H1 (cell line): Measurements from ENCODE around the gene SMIM33. TPM values are rescaled to one million over a fixed set of nuclear protein-coding genes. Genes with fewer than 3 reads are reported as not detected.

Source experiments
- CTCF ChIA-PET: fragments of 300-600 bp; sonication (Branson Sonifier 250); formaldehyde crosslinking; loops from one replicate; lab custom pipeline; 2021; ENCODE audit not compliant: partially characterized antibody; lab: Charles Lee
- POLR2A ChIA-PET: fragments of 300-600 bp; sonication (Branson Sonifier 250); formaldehyde crosslinking; loops from one replicate; lab custom pipeline; 2021; ENCODE audit warnings: inconsistent platforms; ENCODE audit not compliant: partially characterized antibody; lab: Charles Lee
- DNase-seq, 2 experiments: peaks; one replicate each; pipeline versions ENCODE4 v3.0.0 to v3.0.0-alpha.2; 2010 to 2022; ENCODE audit warnings: low spot score in 2 of 2, low read depth in 1 of 2, mixed read lengths in 1 of 2
- FAIRE-seq: peaks from 2 replicates; lab custom pipeline; 2011; peaks lifted over from hg19 to GRCh38; lab: Jason Lieb, UNC
- H2AFZ ChIP-seq: 2 replicates; pipeline ENCODE4 v1.8.1; 2012; ENCODE audit warnings: low read length, inconsistent platforms
- H2AK5ac ChIP-seq: 2 replicates; pipeline ENCODE4 v1.6.1; 2013; ENCODE audit warnings: low read depth, low read length
- H2BK120ac ChIP-seq: replicated peaks from 2 replicates; pipeline ENCODE3; 2013; ENCODE audit warnings: low read depth, low read length, inconsistent platforms
- H2BK12ac ChIP-seq: 2 replicates; pipeline ENCODE4 v1.6.1; 2013; ENCODE audit warnings: low read depth, low read length
- H2BK15ac ChIP-seq: 2 replicates; pipeline ENCODE4 v1.6.1; 2013; ENCODE audit warnings: low read length
- H2BK20ac ChIP-seq: 2 replicates; pipeline ENCODE4 v1.6.1; 2013; ENCODE audit warnings: low read length
- H2BK5ac ChIP-seq: 2 replicates; pipeline ENCODE4 v1.6.1; 2013; ENCODE audit warnings: low read depth, low read length
- H3K14ac ChIP-seq: 2 replicates; pipeline ENCODE4 v1.6.1; 2013; ENCODE audit warnings: inconsistent platforms; ENCODE audit not compliant: insufficient read length
- H3K18ac ChIP-seq: 2 replicates; pipeline ENCODE4 v1.6.1; 2013; ENCODE audit warnings: low read length; ENCODE audit errors: extremely low read depth
- H3K23ac ChIP-seq: 2 replicates; pipeline ENCODE4 v1.6.1; 2013; ENCODE audit warnings: inconsistent platforms; ENCODE audit not compliant: insufficient read length
- H3K23me2 ChIP-seq: 2 replicates; pipeline ENCODE4 v1.6.1; 2013; ENCODE audit warnings: low read depth, low read length
- H3K27ac ChIP-seq: 2 replicates; pipeline ENCODE4 v1.6.1; 2011; ENCODE audit warnings: low read depth, low read length, inconsistent platforms
- H3K27me3 ChIP-seq, 4 experiments: replicated peaks in 1 of 4; 1 replicate in 1 of 4; 2 replicates in 3 of 4; pipeline versions ENCODE4 v1.6.1 to v1.8.1; 2011 to 2013; ENCODE audit warnings: low read length in 3 of 4, mild to moderate bottlenecking in 3 of 4, inconsistent platforms in 2 of 4, mixed read lengths in 2 of 4, moderate library complexity in 1 of 4; ENCODE audit not compliant: control insufficient read depth in 3 of 4, insufficient read depth in 3 of 4; ENCODE audit errors: extremely low read depth in 1 of 4
- H3K36me3 ChIP-seq, 4 experiments: 2 replicates each; pipeline versions ENCODE4 v1.6.1 to v1.8.1; 2011 to 2013; ENCODE audit warnings: mild to moderate bottlenecking in 4 of 4, low read length in 3 of 4, moderate library complexity in 2 of 4, control low read depth in 1 of 4, inconsistent platforms in 1 of 4; ENCODE audit not compliant: insufficient read depth in 4 of 4, control insufficient read depth in 2 of 4
- H3K4ac ChIP-seq: replicated peaks from 2 replicates; pipeline ENCODE3; 2013; ENCODE audit warnings: low read length, low read depth, mixed read lengths, inconsistent platforms; ENCODE audit not compliant: insufficient read length
- H3K4me1 ChIP-seq, 4 experiments: replicated peaks in 1 of 4; 1 replicate in 1 of 4; 2 replicates in 3 of 4; pipeline versions ENCODE4 v1.6.1 to v1.8.1; 2011 to 2013; ENCODE audit warnings: low read length in 3 of 4, inconsistent platforms in 2 of 4, mixed read lengths in 1 of 4; ENCODE audit not compliant: insufficient read depth in 4 of 4, control insufficient read depth in 3 of 4
- H3K4me2 ChIP-seq, 2 experiments: 2 replicates each; pipeline versions ENCODE4 v1.6.1 to v1.8.1; 2011 to 2013; ENCODE audit warnings: low read depth in 2 of 2, low read length in 2 of 2, control low read depth in 1 of 2, inconsistent platforms in 1 of 2, mild to moderate bottlenecking in 1 of 2; ENCODE audit not compliant: insufficient read depth in 1 of 2
- H3K4me3 ChIP-seq, 4 experiments: fragments of 200-600, 300-600 bp in 1 of 4; sonication (generic), shearing (Covaris generic), sonication (Bioruptor Twin) in 1 of 4; 2 replicates each; pipeline versions ENCODE4 v1.5.1 to v1.8.1; 2011 to 2016; ENCODE audit warnings: low read length in 4 of 4, low read depth in 3 of 4, control low read depth in 2 of 4, inconsistent platforms in 2 of 4, mild to moderate bottlenecking in 2 of 4, mixed read lengths in 1 of 4, moderate library complexity in 1 of 4; ENCODE audit not compliant: insufficient read depth in 2 of 4; ENCODE audit errors: extremely low read depth in 1 of 4
- H3K56ac ChIP-seq: replicated peaks from 2 replicates; pipeline ENCODE3; 2013; ENCODE audit warnings: low read depth, mild to moderate bottlenecking, mixed read lengths, low read length, inconsistent platforms; ENCODE audit not compliant: insufficient read length
- H3K79me1 ChIP-seq: 2 replicates; pipeline ENCODE4 v1.6.1; 2013; ENCODE audit warnings: low read depth, low read length, control low read depth
- H3K79me2 ChIP-seq, 2 experiments: 2 replicates each; pipeline versions ENCODE4 v1.6.1 to v1.8.1; 2012 to 2013; ENCODE audit warnings: low read length in 2 of 2, mild to moderate bottlenecking in 2 of 2, inconsistent platforms in 1 of 2; ENCODE audit not compliant: insufficient read depth in 2 of 2, control insufficient read depth in 1 of 2
- H3K9ac ChIP-seq, 4 experiments: replicated peaks in 1 of 4; 1 replicate in 1 of 4; 2 replicates in 3 of 4; pipeline versions ENCODE4 v1.6.1 to v1.8.1; 2011 to 2013; ENCODE audit warnings: low read depth in 3 of 4, low read length in 3 of 4, control low read depth in 2 of 4, mild to moderate bottlenecking in 2 of 4, moderate library complexity in 2 of 4, inconsistent platforms in 1 of 4; ENCODE audit errors: extremely low read depth in 1 of 4
- H3K9me3 ChIP-seq, 2 experiments: 2 replicates each; pipeline versions ENCODE4 v1.6.1 to v1.8.1; 2012 to 2013; ENCODE audit warnings: mild to moderate bottlenecking in 2 of 2, moderate library complexity in 2 of 2, control low read depth in 1 of 2, inconsistent platforms in 1 of 2, low read depth in 1 of 2, low read length in 1 of 2, mixed read lengths in 1 of 2; ENCODE audit not compliant: insufficient read depth in 2 of 2
- H4K20me1 ChIP-seq, 2 experiments: replicated peaks in 1 of 2; 2 replicates each; pipeline versions ENCODE3 to v1.8.1; 2011 to 2013; ENCODE audit warnings: inconsistent platforms in 2 of 2, low read length in 2 of 2, mild to moderate bottlenecking in 1 of 2; ENCODE audit not compliant: insufficient read depth in 2 of 2, control insufficient read depth in 1 of 2
- H4K5ac ChIP-seq: 2 replicates; pipeline ENCODE4 v1.6.1; 2013; ENCODE audit warnings: low read length, low read depth, mixed read lengths, inconsistent platforms; ENCODE audit not compliant: insufficient read length
- H4K8ac ChIP-seq: 2 replicates; pipeline ENCODE4 v1.8.0; 2013; ENCODE audit warnings: mild to moderate bottlenecking, moderate library complexity, low read length, inconsistent platforms; ENCODE audit not compliant: insufficient read depth; ENCODE audit errors: extremely low read depth
- H4K91ac ChIP-seq: replicated peaks from 2 replicates; pipeline ENCODE3; 2013; ENCODE audit warnings: low read length, mixed read lengths, inconsistent platforms; ENCODE audit not compliant: insufficient read length
- ATF3 ChIP-seq: IDR thresholded peaks from 2 replicates; pipeline ENCODE4 v1.6.1; 2011; ENCODE audit warnings: low read depth, mild to moderate bottlenecking, low read length; ENCODE audit not compliant: insufficient read depth
- BCL11A ChIP-seq, 2 experiments: IDR thresholded peaks; one replicate each; pipeline ENCODE4 v1.6.1; 2011; ENCODE audit warnings: low read depth in 2 of 2, low read length in 2 of 2, mild to moderate bottlenecking in 2 of 2
- CREB1 ChIP-seq: IDR thresholded peaks from 2 replicates; pipeline ENCODE4 v1.6.1; 2012; ENCODE audit warnings: inconsistent platforms
- CTBP2 ChIP-seq: IDR thresholded peaks from 2 replicates; pipeline ENCODE4 v1.7.0; 2011; ENCODE audit warnings: borderline replicate concordance, mild to moderate bottlenecking, moderate library complexity, mixed read lengths, low read length; ENCODE audit not compliant: insufficient read depth, insufficient read length
- E2F6 ChIP-seq: IDR thresholded peaks from 2 replicates; pipeline ENCODE4 v1.6.1; 2012; ENCODE audit warnings: inconsistent platforms
- NANOG ChIP-seq: IDR thresholded peaks from 2 replicates; pipeline ENCODE4 v1.6.1; 2011; ENCODE audit warnings: low read length, low read depth, mild to moderate bottlenecking, inconsistent platforms; ENCODE audit not compliant: insufficient read depth, poor library complexity, severe bottlenecking
- POLR2AphosphoS5 ChIP-seq: IDR thresholded peaks from 2 replicates; pipeline ENCODE4 v1.6.1; 2011; ENCODE audit warnings: low read depth, low read length
- RBBP5 ChIP-seq: IDR thresholded peaks from 2 replicates; pipeline ENCODE4 v1.7.1; 2012; ENCODE audit warnings: low read depth, mild to moderate bottlenecking, inconsistent platforms, low read length, moderate library complexity, borderline replicate concordance
- SAP30 ChIP-seq: fragments of 300-600 bp; sonication (generic); IDR thresholded peaks from 2 replicates; pipeline ENCODE4 v1.7.1; 2012; ENCODE audit warnings: low read length, moderate library complexity, mild to moderate bottlenecking, inconsistent platforms; ENCODE audit not compliant: insufficient read depth, insufficient replicate concordance
- WGBS, 2 experiments: shearing (Covaris generic) in 1 of 2; methylation state at CpG; one replicate each; pipeline versions ENCODE4 v1.1.6 to v1.1.7; 2013 to 2015; ENCODE audit warnings: low lambda C conversion rate in 2 of 2, mixed read lengths in 2 of 2, inconsistent platforms in 1 of 2, low coverage in 1 of 2, missing lambda C conversion rate in 1 of 2; ENCODE audit not compliant: insufficient replicate concordance in 2 of 2, insufficient coverage in 1 of 2, insufficient read length in 1 of 2; ENCODE audit errors: extremely low coverage in 1 of 2, missing lambda C conversion rate in 1 of 2; 5-methylcytosine and 5-hydroxymethylcytosine counted together
- polyA plus RNA-seq, 7 experiments: library from polyadenylated mRNA; depleted of rRNA in 3 of 7; stranded (reverse) in 5 of 7; unstranded in 2 of 7; fragments of >200 nt in 5 of 7; fragments of 200-250 nt in 2 of 7; gene quantifications; 1 replicate in 5 of 7; 2 replicates in 1 of 7; 4 replicates in 1 of 7; pipeline versions ENCODE4 v1.2.1 to v1.2.3, GENCODE V29; 2011 to 2013; ENCODE audit warnings: missing spikeins in 2 of 7, mixed read lengths in 2 of 7
- total RNA-seq: library from RNA; stranded (reverse); fragmentation: NEBNext Ultra II Directional; extraction: Animal tissue kit (Norgen Biotek cat#: 25700); gene quantifications from 2 replicates; pipeline ENCODE4 v1.2.1, GENCODE V29; 2021

SMIM33 gene
- total and polyA plus RNA-seq, 2 of the 8 experiments (the other 6 are each of a cell fraction or from before 2014, with no cell fraction given): not detected

GRCh38 chr5:139514486-139514856 lies 43.7 kb downstream of the SMIM33 start:
- CTCF ChIA-PET: interaction anchor here (1.0 to 17.5 kb wide), 20 partner anchors 10 to 221 kb away, joined by 3 to 319 read pairs (median 8); partner anchors contain the start of genes DNAJC18, ECSCR, MATR3 and SMIM33
- Histone ChIP-seq H3K79me1 (no peaks in the 10 kb centered on the region), H3K23ac (no peak overlapping the region), H2AFZ (no peak overlapping the region), H4K91ac (no peak overlapping the region), H3K27me3 (no peaks in the 10 kb centered on the region; a peak in 1 of 7 replicates), H3K9me3 (no peaks in the 10 kb centered on the region), H3K23me2 (0 out of 2 replicates have a peak, but pooled peaks cover 4% of the 10 kb centered on the region), H3K4me2 (no peak overlapping the region), H4K8ac (no peak overlapping the region), H3K36me3 (no peaks in the 10 kb centered on the region), H2BK5ac (no peak overlapping the region), H2BK12ac (no peak overlapping the region), H3K9ac (no peak overlapping the region), H2BK15ac (0 out of 2 replicates have a peak overlapping the region, but pooled peaks have one; percentile 46), H3K27ac (no peak overlapping the region), H3K4ac (no peak overlapping the region), H3K4me1 (peaks cover 3 to 14% (median 5%) of the 10 kb centered on the region in 4 experiments; a peak in 5 of 7 replicates), H3K18ac (no peak overlapping the region), H2AK5ac (no peak overlapping the region), H3K79me2 (no peaks in the 10 kb centered on the region), H2BK120ac (no peak overlapping the region), H2BK20ac (0 out of 2 replicates have a peak overlapping the region, but pooled peaks have one; percentile 21), H4K20me1 (no peaks in the 10 kb centered on the region), H3K56ac (no peak overlapping the region), H3K14ac (no peak overlapping the region), H3K4me3 (no peak overlapping the region), H4K5ac (no peak overlapping the region)
- 96% methylated on average over 2 of the region's 2 CpGs; no CpG with 5 or more reads in 1 of the 2 experiments for WGBS, 2 experiments
- POLR2A ChIA-PET: interaction anchor here (0.9 to 1.6 kb wide), 4 partner anchors 9 to 221 kb away, joined by 3 to 4 read pairs (median 4); partner anchors contain the start of gene MATR3
- no peak for DNase-seq
- no peak for FAIRE-seq
- TF ChIP-seq E2F6 (no peak), CTBP2 (no peak), RBBP5 (no peak), POLR2AphosphoS5 (no peak), ATF3 (no peak), CREB1 (no peak), SAP30 (no peak), BCL11A (IDR thresholded peaks at IDR 0.05; ENCODE audit: low read depth in 2 of 2, low read length in 2 of 2) (no peak), NANOG (no peak)
